Tibial artery (tissue), 4 donors: ENCODE measurements around the gene LRPAP1.
A peak's percentile ranks its signal among the peaks of the same experiment; 100 is the strongest.

Experiments used
- DNase-seq, 2 donors: peaks; one replicate each; pipeline ENCODE4 v3.0.0-alpha.2; 2019
- H3K27ac ChIP-seq, 2 donors: fragments of 200-600 bp; sonication (generic) in 1 of 2; 1 replicate in 1 of 2; 2 replicates in 1 of 2; pipeline ENCODE4 v1.5.1; 2018 to 2019; ENCODE audit warnings: mild to moderate bottlenecking in 1 of 2
- H3K27me3 ChIP-seq, 2 donors: fragments of 200-600 bp; sonication (generic) in 1 of 2; one replicate each; pipeline versions ENCODE4 v1.5.1 to v1.6.0; 2016 to 2019
- H3K36me3 ChIP-seq, 3 donors: fragments of 200-600 bp; sonication (generic) in 2 of 3; one replicate each; pipeline ENCODE4 v1.5.1; 2016 to 2019; ENCODE audit warnings: mild to moderate bottlenecking in 2 of 3
- H3K4me1 ChIP-seq, 4 donors: fragments of 200-600 bp; sonication (generic) in 2 of 4; 1 replicate in 3 of 4; 2 replicates in 1 of 4; pipeline ENCODE4 v1.5.1; 2016 to 2019
- H3K4me3 ChIP-seq, 2 donors: fragments of 200-600 bp; sonication (generic) in 1 of 2; 1 replicate in 1 of 2; 2 replicates in 1 of 2; pipeline ENCODE4 v1.5.1; 2018 to 2019; ENCODE audit warnings: mild to moderate bottlenecking in 2 of 2
- H3K9me3 ChIP-seq, 3 donors: fragments of 200-600 bp; sonication (generic) in 1 of 3; one replicate each; pipeline ENCODE4 v1.5.1; 2016 to 2019
- CTCF ChIP-seq, 2 experiments: fragments of 200-600 bp in 1 of 2; fragments of 450-650 bp in 1 of 2; IDR thresholded peaks; one replicate each; pipeline ENCODE4 v1.5.1; 2017 to 2019; ENCODE audit warnings: antibody characterized with exemption in 2 of 2, mild to moderate bottlenecking in 1 of 2, moderate library complexity in 1 of 2
- intact Hi-C: fragments of 100-400 bp; cut with DNase I; formaldehyde crosslinking; loops from one replicate; pipeline ENCODE4 v1.15.0; 2023; ENCODE audit warnings: low total_unique reads

Gene LRPAP1

GRCh38 chr4:3466691-3467600 is 65.3 kb downstream of the LRPAP1 start:
- intact Hi-C loops, result no loop called here
- Histone ChIP-seq H3K9me3 (no peaks in the 10 kb centered on the region), H3K4me1 (peaks cover 0 to 27% (median 22%) of the 10 kb centered on the region in 4 donors), H3K4me3 (no peak overlapping the region), H3K27me3 (no peaks in the 10 kb centered on the region), H3K27ac (no peak overlapping the region), H3K36me3 (no peaks in the 10 kb centered on the region)
- no peak for DNase-seq
- TF ChIP-seq CTCF (IDR thresholded peaks at IDR 0.05), result no peak

GRCh38 chr4:3465698-3466671 is 66.2 kb downstream of the LRPAP1 start:
- TF ChIP-seq CTCF (IDR thresholded peaks at IDR 0.05), result no peak

GRCh38 chr4:3464911-3465697 is 67.1 kb downstream of the LRPAP1 start:
- H3K27ac ChIP-seq, result no peak overlapping the region
- no peak for TF ChIP-seq CTCF (IDR thresholded peaks at IDR 0.05)
- intact Hi-C loops, result no loop called here
- peaks cover 0 to 39% (median 31%) of the 10 kb centered on the region in 4 donors for H3K4me1 ChIP-seq
- DNase-seq, result no peak
- no peaks in the 10 kb centered on the region for H3K9me3 ChIP-seq
- no peaks in the 10 kb centered on the region for H3K36me3 ChIP-seq
- H3K4me3 ChIP-seq, result no peak overlapping the region
- no peaks in the 10 kb centered on the region for H3K27me3 ChIP-seq

More at GRCh38 chr4:3465698-3466671, 66.2 kb downstream of the LRPAP1 start:
- H3K36me3 ChIP-seq, result no peaks in the 10 kb centered on the region
- no peak overlapping the region for H3K4me3 ChIP-seq
- H3K27me3 ChIP-seq, result no peaks in the 10 kb centered on the region
- H3K27ac ChIP-seq, result no peak overlapping the region
- no peaks in the 10 kb centered on the region for H3K9me3 ChIP-seq
- no peak for DNase-seq
- intact Hi-C loops, result no loop called here
- peaks cover 0 to 37% (median 31%) of the 10 kb centered on the region in 4 donors for H3K4me1 ChIP-seq

GRCh38 chr4:3464349-3464905 is 67.8 kb downstream of the LRPAP1 start:
- H3K27ac ChIP-seq, result peak overlapping the region in 1 of 2 donors; percentile 75
- no peaks in the 10 kb centered on the region for H3K9me3 ChIP-seq
- H3K4me1 ChIP-seq, result peaks cover 0 to 39% (median 31%) of the 10 kb centered on the region in 4 donors
- intact Hi-C loops, result no loop called here
- no peaks in the 10 kb centered on the region for H3K27me3 ChIP-seq
- no peak for TF ChIP-seq CTCF (IDR thresholded peaks at IDR 0.05)
- peak overlapping the region in 1 of 2 donors; percentile 56 for H3K4me3 ChIP-seq
- DNase-seq, result no peak
- no peaks in the 10 kb centered on the region for H3K36me3 ChIP-seq
